Measurements from ENCODE around the gene TXLNA.

DNA sequence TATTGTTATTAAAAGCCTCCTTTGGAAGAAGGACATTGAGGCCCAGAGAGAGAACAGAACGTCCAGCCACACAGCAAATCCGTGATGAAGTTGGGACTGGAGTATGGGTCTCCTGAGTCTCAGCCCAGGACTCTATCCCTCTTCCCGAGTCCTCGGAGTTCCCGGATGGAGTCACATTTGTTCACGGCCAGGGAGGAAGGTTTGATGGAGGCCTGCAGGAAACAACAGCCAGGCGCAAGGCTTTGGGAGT is 357 bp upstream of the TXLNA start:
- no peak for TF ChIP-seq POLR2A (IDR thresholded peaks at IDR 0.05)
- TF ChIP-seq, protein P1, sequence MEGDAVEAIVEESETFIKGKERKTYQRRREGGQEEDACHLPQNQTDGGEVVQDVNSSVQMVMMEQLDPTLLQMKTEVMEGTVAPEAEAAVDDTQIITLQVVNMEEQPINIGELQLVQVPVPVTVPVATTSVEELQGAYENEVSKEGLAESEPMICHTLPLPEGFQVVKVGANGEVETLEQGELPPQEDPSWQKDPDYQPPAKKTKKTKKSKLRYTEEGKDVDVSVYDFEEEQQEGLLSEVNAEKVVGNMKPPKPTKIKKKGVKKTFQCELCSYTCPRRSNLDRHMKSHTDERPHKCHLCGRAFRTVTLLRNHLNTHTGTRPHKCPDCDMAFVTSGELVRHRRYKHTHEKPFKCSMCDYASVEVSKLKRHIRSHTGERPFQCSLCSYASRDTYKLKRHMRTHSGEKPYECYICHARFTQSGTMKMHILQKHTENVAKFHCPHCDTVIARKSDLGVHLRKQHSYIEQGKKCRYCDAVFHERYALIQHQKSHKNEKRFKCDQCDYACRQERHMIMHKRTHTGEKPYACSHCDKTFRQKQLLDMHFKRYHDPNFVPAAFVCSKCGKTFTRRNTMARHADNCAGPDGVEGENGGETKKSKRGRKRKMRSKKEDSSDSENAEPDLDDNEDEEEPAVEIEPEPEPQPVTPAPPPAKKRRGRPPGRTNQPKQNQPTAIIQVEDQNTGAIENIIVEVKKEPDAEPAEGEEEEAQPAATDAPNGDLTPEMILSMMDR (IDR thresholded peaks at IDR 0.05), result no peak
- TF ChIP-seq EP300 (IDR thresholded peaks at IDR 0.05), result no peak

All from ovary (tissue), 3 donors.